Body of pancreas (tissue), 4 donors: ENCODE results near the gene SPOCK1. TPM values are rescaled to one million over a fixed set of nuclear protein-coding genes. Genes with fewer than 3 reads are reported as not detected.

Source experiments
- ATAC-seq: fragments of 150-250 bp; one replicate; pipeline ENCODE4 v1.9.1; 2016
- DNase-seq, 4 donors: peaks; one replicate each; pipeline ENCODE4 v3.0.0-alpha.2; 2019
- H3K27ac ChIP-seq, 4 donors: fragments of 200-600 bp; sonication (generic); 1 replicate in 3 of 4; 2 replicates in 1 of 4; pipeline versions ENCODE4 v1.5.1 to v1.6.1; 2016 to 2019; ENCODE audit warnings: mild to moderate bottlenecking in 1 of 4, mixed read lengths in 1 of 4, moderate library complexity in 1 of 4
- H3K27me3 ChIP-seq, 2 donors: fragments of 200-600 bp; sonication (generic); one replicate each; pipeline ENCODE4 v1.6.0; 2016; ENCODE audit warnings: mild to moderate bottlenecking in 1 of 2
- H3K36me3 ChIP-seq, 2 donors: fragments of 200-600 bp; sonication (generic); replicated peaks in 1 of 2; 2 replicates each; pipeline ENCODE4 v1.5.1; 2016; ENCODE audit warnings: low read depth in 2 of 2; ENCODE audit not compliant: insufficient read depth in 1 of 2
- H3K4me1 ChIP-seq: fragments of 200-600 bp; sonication (generic); one replicate; pipeline ENCODE4 v1.6.0; 2016
- H3K4me3 ChIP-seq, 2 donors: fragments of 200-600 bp; sonication (generic); 1 replicate in 1 of 2; 2 replicates in 1 of 2; pipeline ENCODE4 v1.5.1; 2016 to 2019
- H3K9me3 ChIP-seq, 3 donors: fragments of 200-600 bp; sonication (generic); 1 replicate in 2 of 3; 2 replicates in 1 of 3; pipeline ENCODE4 v1.5.1; 2016
- POLR2A ChIP-seq, 3 donors: fragments of 450-650 bp; IDR thresholded peaks; one replicate each; pipeline ENCODE4 v1.6.1; 2016; ENCODE audit warnings: antibody characterized with exemption in 3 of 3, mild to moderate bottlenecking in 2 of 3
- WGBS, 2 donors: methylation state at CpG; one replicate each; pipeline ENCODE4 v1.1.5; 2017; 5-methylcytosine and 5-hydroxymethylcytosine counted together
- intact Hi-C: fragments of 100-400 bp; cut with DNase I; formaldehyde crosslinking; loops from one replicate; pipeline ENCODE4 v1.15.1; 2023
- total RNA-seq, 2 donors: library from RNA; depleted of rRNA; stranded (reverse); fragments of >200 nt; gene quantifications; one replicate each; pipeline ENCODE4 v1.1.0, GENCODE V29; 2016
- TF ChIP-seq, protein P1 (sequence below), 7 experiments: fragments of 450-650 bp in 4 of 7; fragments of 200-600 bp in 3 of 7; sonication (generic) in 3 of 7; IDR thresholded peaks; one replicate each; pipeline ENCODE4 v1.5.1; 2016 to 2019; ENCODE audit warnings: antibody characterized with exemption in 7 of 7

Gene SPOCK1
- total RNA-seq, 2 donors from 2014 or later: 22.4 to 30.6 TPM

DNA sequence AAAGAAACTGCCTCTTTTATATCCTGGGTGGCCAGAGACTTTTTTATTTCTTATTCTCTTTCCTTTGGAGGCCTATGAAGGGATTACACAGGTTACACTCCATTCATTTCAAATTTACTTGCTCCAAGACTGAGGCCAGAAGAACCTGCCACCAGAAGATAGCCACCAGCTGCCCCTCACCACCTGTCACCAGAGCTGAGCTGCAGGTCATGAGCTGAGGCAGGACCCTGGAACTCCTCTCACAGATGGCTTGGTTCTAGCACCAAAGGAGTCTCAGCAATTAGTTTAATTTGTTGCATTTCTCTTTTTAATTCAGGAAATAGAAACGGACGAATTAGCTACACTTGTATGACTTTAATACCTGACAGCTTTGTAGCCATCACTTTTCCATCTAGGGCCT is 313.9 kb downstream of the SPOCK1 start:
- H3K9me3 ChIP-seq: no peaks in the 10 kb centered on the region
- H3K36me3 ChIP-seq: no peaks in the 10 kb centered on the region
- no peak overlapping the region for H3K27ac ChIP-seq
- no peaks in the 10 kb centered on the region for H3K27me3 ChIP-seq
- no peak overlapping the region for H3K4me3 ChIP-seq
- intact Hi-C loops: no loop called here
- H3K4me1 ChIP-seq: no peaks in the 10 kb centered on the region
- WGBS, 2 donors: 88 to 97% methylated on average over 2 of the region's 2 CpGs
- DNase-seq (no peak), ATAC-seq (no peak)
- no peak for TF ChIP-seq POLR2A (IDR thresholded peaks at IDR 0.05)
- TF ChIP-seq, protein P1, sequence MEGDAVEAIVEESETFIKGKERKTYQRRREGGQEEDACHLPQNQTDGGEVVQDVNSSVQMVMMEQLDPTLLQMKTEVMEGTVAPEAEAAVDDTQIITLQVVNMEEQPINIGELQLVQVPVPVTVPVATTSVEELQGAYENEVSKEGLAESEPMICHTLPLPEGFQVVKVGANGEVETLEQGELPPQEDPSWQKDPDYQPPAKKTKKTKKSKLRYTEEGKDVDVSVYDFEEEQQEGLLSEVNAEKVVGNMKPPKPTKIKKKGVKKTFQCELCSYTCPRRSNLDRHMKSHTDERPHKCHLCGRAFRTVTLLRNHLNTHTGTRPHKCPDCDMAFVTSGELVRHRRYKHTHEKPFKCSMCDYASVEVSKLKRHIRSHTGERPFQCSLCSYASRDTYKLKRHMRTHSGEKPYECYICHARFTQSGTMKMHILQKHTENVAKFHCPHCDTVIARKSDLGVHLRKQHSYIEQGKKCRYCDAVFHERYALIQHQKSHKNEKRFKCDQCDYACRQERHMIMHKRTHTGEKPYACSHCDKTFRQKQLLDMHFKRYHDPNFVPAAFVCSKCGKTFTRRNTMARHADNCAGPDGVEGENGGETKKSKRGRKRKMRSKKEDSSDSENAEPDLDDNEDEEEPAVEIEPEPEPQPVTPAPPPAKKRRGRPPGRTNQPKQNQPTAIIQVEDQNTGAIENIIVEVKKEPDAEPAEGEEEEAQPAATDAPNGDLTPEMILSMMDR (IDR thresholded peaks at IDR 0.05): no peak

DNA sequence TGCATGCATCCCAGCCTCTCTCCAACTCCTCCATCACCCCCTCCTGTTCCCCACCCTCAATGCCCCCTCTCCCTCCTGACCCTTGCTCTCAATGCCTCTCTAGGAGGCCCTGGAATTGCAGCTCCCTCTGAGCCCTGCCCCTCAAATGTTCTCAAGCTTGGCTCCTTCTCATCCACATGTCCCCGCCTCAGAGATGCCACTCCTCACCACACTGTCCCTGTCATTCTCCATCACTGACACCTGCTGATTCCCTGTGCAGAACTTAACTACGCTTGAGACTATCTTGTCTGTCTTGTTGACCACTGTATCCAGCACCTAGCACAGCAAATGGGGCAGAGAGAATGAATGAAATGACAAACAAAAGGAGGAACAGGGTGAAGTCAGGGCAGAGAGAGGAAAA is 314.4 kb downstream of the SPOCK1 start:
- H3K36me3 ChIP-seq: no peaks in the 10 kb centered on the region
- ATAC-seq: no peak
- TF ChIP-seq, protein P1 (IDR thresholded peaks at IDR 0.05): no peak
- no peaks in the 10 kb centered on the region for H3K27me3 ChIP-seq
- 89 to 95% methylated on average over 2 of the region's 2 CpGs for WGBS, 2 donors
- no peaks in the 10 kb centered on the region for H3K9me3 ChIP-seq
- H3K4me3 ChIP-seq: no peak overlapping the region
- no peak for DNase-seq
- intact Hi-C loops: no loop called here
- H3K27ac ChIP-seq: no peak overlapping the region
- no peaks in the 10 kb centered on the region for H3K4me1 ChIP-seq

DNA sequence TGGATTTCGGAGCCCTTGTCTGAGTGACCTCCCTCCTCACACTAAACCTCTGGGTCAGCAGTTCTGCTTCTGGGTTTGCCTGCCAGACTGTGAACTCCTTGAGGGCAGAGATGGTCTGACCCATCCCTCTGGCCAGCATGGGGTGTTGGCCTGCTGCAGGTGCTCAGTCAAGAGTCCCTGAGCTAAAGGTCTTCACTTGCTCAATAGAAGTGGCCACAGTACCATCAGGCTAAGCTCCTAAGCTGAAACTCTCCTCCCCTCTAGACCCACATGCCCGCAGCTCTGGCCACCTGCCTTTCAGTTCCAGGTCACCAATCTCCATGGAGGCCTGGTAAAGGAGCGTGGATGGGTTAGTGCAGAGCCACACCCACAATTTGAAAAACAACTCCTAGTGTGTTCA is 316.6 kb downstream of the SPOCK1 start:
- Histone ChIP-seq H3K4me1 (no peaks in the 10 kb centered on the region), H3K9me3 (no peaks in the 10 kb centered on the region), H3K27ac (no peak overlapping the region), H3K4me3 (no peak overlapping the region), H3K36me3 (no peaks in the 10 kb centered on the region), H3K27me3 (no peaks in the 10 kb centered on the region)
- TF ChIP-seq POLR2A (IDR thresholded peaks at IDR 0.05): no peak
- TF ChIP-seq, protein P1 (IDR thresholded peaks at IDR 0.05): no peak
- intact Hi-C loops: no loop called here
- ATAC-seq (no peak), DNase-seq (no peak)
- WGBS, 2 donors: 100% methylated on average over 3 of the region's 3 CpGs

DNA sequence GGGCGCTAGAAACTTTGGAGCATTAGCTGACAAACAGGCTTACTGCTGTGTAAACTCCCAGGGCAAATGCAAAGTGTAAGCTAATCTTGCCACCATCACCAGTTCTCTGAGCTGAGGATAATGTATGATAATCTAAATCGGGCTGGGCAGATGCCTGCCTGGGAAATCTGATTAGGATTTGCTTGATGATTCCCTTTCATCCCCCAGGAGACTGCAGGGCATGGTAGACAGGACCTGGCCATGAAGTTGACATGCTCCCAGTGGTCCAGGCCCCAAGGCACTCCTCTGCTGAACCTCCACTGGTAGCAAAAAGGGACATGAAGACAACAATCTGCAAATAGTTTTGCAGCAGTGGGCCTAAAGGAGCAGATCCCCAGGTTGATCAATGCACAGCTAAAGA is 317.5 kb downstream of the SPOCK1 start:
- no peaks in the 10 kb centered on the region for H3K36me3 ChIP-seq
- ATAC-seq (no peak), DNase-seq (no peak)
- no peaks in the 10 kb centered on the region for H3K27me3 ChIP-seq
- no peak for TF ChIP-seq POLR2A (IDR thresholded peaks at IDR 0.05)
- TF ChIP-seq, protein P1 (IDR thresholded peaks at IDR 0.05): no peak
- 38 to 44% methylated on average over 2 of the region's 2 CpGs for WGBS, 2 donors
- H3K9me3 ChIP-seq: no peaks in the 10 kb centered on the region
- H3K4me1 ChIP-seq: no peaks in the 10 kb centered on the region
- intact Hi-C loops: no loop called here
- no peak overlapping the region for H3K4me3 ChIP-seq
- H3K27ac ChIP-seq: no peak overlapping the region

DNA sequence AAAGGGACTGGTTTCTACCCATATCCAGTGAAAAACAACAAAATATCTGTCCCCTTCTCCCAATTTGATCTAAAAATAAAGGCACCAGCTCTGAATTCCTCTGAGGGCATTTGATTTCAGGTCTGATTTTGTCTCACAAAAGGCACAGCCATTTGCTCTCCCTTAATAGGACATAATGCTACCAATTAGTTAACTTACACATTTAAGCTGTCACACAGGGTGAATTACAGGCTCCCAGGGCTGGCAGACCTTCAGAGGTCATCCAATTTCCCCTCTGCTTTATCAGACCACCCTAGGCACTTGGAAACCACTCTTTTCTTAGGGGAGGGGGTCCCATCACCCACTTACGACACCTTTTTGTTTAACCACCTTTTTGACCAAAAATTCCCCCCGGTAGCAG is 319.9 kb downstream of the SPOCK1 start:
- WGBS, 2 donors: 70 to 93% methylated on average over 2 of the region's 2 CpGs
- Histone ChIP-seq H3K27me3 (no peaks in the 10 kb centered on the region), H3K4me3 (no peak overlapping the region), H3K36me3 (no peaks in the 10 kb centered on the region), H3K4me1 (peaks cover 7% of the 10 kb centered on the region), H3K9me3 (no peaks in the 10 kb centered on the region), H3K27ac (no peak overlapping the region)
- intact Hi-C loops: no loop called here
- ATAC-seq: no peak
- TF ChIP-seq, protein P1 (IDR thresholded peaks at IDR 0.05): no peak
- TF ChIP-seq POLR2A (IDR thresholded peaks at IDR 0.05): no peak
- no peak for DNase-seq
